Thyroid gland (tissue), 4 donors: ENCODE measurements around the gene BCKDHA. TPM values are rescaled to one million over a fixed set of nuclear protein-coding genes. Genes with fewer than 3 reads are reported as not detected.

Source experiments
- DNase-seq, 2 donors: peaks; one replicate each; pipeline ENCODE4 v3.0.0-alpha.2; 2019
- H3K27ac ChIP-seq, 3 donors: fragments of 200-600 bp; sonication (generic); 1 replicate in 2 of 3; 2 replicates in 1 of 3; pipeline ENCODE4 v1.5.1; 2016 to 2019; ENCODE audit warnings: mild to moderate bottlenecking in 1 of 3, moderate library complexity in 1 of 3
- H3K27me3 ChIP-seq: fragments of 200-600 bp; sonication (generic); one replicate; pipeline ENCODE4 v1.5.1; 2019
- H3K36me3 ChIP-seq, 2 donors: fragments of 200-600 bp; sonication (generic); one replicate each; pipeline ENCODE4 v1.5.1; 2016 to 2019
- H3K4me1 ChIP-seq, 2 donors: fragments of 200-600 bp; sonication (generic); one replicate each; pipeline ENCODE4 v1.5.1; 2017 to 2019
- H3K4me3 ChIP-seq, 3 donors: fragments of 200-600 bp; sonication (generic); replicated peaks in 1 of 3; 1 replicate in 2 of 3; 2 replicates in 1 of 3; pipeline ENCODE4 v1.5.1; 2016; ENCODE audit warnings: mild to moderate bottlenecking in 1 of 3
- H3K9me3 ChIP-seq: fragments of 200-600 bp; sonication (generic); one replicate; pipeline ENCODE4 v1.5.1; 2017
- POLR2A ChIP-seq, 2 donors: fragments of 450-650 bp; IDR thresholded peaks; one replicate each; pipeline ENCODE4 v1.6.1; 2017; ENCODE audit warnings: antibody characterized with exemption in 2 of 2, mild to moderate bottlenecking in 2 of 2, moderate library complexity in 1 of 2
- WGBS, 2 donors: methylation state at CpG; one replicate each; pipeline ENCODE4 v1.1.5; 2017; 5-methylcytosine and 5-hydroxymethylcytosine counted together
- intact Hi-C: fragments of 100-400 bp; cut with DNase I; formaldehyde crosslinking; loops from one replicate; pipeline ENCODE4 v1.15.1; 2023
- total RNA-seq, 4 donors: library from RNA; depleted of rRNA; stranded (reverse); fragments of >200 nt; gene quantifications; one replicate each; pipeline ENCODE4 v1.2.3, GENCODE V29; 2016
- TF ChIP-seq, protein P1 (sequence below), 6 experiments: fragments of 200-600 bp in 3 of 6; fragments of 450-650 bp in 3 of 6; sonication (generic) in 3 of 6; IDR thresholded peaks; one replicate each; pipeline ENCODE4 v1.5.1; 2016 to 2019; ENCODE audit warnings: antibody characterized with exemption in 6 of 6, mild to moderate bottlenecking in 2 of 6, inconsistent platforms in 1 of 6, moderate library complexity in 1 of 6

BCKDHA gene
- total RNA-seq, 4 donors from 2014 or later: 57.4 to 90.9 (median 85.6) TPM

DNA sequence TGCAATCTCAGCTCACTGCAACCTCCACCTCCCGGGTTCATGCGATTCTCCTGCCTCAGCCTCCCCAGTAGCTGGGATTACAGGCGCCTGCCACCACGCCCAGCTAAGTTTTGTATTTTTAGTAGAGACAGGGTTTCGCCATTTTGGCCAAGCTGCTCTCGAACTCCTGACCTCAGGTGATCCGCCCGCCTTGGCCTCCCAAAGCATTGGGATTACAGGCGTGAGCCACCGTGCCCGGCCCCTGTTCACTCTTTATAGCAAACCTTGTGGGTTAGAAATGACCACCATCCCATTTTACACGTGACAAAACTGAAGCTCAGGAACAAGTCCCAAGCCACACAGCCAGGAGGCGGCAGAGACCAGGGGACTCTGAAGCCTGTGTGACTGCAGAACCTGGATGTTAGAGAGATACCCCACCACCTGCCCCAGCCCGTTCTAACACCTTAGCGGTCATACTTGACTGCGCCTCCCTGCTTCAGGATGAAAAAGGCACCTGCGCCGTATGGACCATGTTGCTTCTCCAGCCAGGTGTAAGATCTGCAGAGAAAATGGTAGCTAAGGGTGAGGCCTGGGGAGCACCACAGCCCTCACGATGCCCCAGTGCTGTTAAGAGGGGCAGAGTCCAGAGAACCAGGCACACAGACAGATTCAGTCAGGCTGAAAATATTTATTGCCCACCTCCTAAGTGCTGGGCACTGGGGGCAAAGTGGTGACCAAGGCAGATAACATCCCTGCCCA is 38.5 kb downstream of the BCKDHA start:
- WGBS, 2 donors: 97 to 98% methylated on average over 19 of the region's 19 CpGs
- TF ChIP-seq, protein P1, sequence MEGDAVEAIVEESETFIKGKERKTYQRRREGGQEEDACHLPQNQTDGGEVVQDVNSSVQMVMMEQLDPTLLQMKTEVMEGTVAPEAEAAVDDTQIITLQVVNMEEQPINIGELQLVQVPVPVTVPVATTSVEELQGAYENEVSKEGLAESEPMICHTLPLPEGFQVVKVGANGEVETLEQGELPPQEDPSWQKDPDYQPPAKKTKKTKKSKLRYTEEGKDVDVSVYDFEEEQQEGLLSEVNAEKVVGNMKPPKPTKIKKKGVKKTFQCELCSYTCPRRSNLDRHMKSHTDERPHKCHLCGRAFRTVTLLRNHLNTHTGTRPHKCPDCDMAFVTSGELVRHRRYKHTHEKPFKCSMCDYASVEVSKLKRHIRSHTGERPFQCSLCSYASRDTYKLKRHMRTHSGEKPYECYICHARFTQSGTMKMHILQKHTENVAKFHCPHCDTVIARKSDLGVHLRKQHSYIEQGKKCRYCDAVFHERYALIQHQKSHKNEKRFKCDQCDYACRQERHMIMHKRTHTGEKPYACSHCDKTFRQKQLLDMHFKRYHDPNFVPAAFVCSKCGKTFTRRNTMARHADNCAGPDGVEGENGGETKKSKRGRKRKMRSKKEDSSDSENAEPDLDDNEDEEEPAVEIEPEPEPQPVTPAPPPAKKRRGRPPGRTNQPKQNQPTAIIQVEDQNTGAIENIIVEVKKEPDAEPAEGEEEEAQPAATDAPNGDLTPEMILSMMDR (IDR thresholded peaks at IDR 0.05): no peak
- TF ChIP-seq POLR2A (IDR thresholded peaks at IDR 0.05): no peak
- no peak overlapping the region for H3K27ac ChIP-seq
- H3K4me3 ChIP-seq: no peak overlapping the region
- H3K4me1 ChIP-seq: peaks cover 6 to 14% of the 10 kb centered on the region in 2 donors
- DNase-seq: no peak
- H3K36me3 ChIP-seq: peaks cover 8 to 25% of the 10 kb centered on the region in 2 donors
- H3K27me3 ChIP-seq: no peaks in the 10 kb centered on the region
- intact Hi-C loops: loop anchor here (10.0 kb wide), 1 partner anchor 231 kb away; no protein-coding TSS in a partner anchor
- no peaks in the 10 kb centered on the region for H3K9me3 ChIP-seq

DNA sequence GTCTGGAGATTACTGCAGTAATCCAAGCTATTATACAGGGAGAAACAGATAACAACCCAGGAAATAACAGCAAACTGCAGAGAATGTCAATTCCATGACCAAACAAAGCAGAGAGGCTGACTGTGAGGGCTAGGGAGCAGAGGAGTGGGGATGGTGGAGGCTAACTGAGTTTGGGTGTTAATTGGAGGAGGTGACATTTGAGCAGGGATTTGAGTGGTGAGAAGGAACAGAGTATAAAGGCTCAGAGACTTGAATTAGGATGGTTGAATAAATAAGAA is 39.0 kb downstream of the BCKDHA start:
- Histone ChIP-seq H3K27ac (no peak overlapping the region), H3K36me3 (peaks cover 8 to 20% of the 10 kb centered on the region in 2 donors), H3K4me1 (peaks cover 6 to 14% of the 10 kb centered on the region in 2 donors), H3K27me3 (no peaks in the 10 kb centered on the region), H3K9me3 (no peaks in the 10 kb centered on the region), H3K4me3 (no peak overlapping the region)
- TF ChIP-seq POLR2A (IDR thresholded peaks at IDR 0.05): no peak
- TF ChIP-seq, protein P1 (IDR thresholded peaks at IDR 0.05): no peak
- intact Hi-C loops: loop anchor here (10.0 kb wide), 1 partner anchor 232 kb away; no protein-coding TSS in a partner anchor
- no peak for DNase-seq

DNA sequence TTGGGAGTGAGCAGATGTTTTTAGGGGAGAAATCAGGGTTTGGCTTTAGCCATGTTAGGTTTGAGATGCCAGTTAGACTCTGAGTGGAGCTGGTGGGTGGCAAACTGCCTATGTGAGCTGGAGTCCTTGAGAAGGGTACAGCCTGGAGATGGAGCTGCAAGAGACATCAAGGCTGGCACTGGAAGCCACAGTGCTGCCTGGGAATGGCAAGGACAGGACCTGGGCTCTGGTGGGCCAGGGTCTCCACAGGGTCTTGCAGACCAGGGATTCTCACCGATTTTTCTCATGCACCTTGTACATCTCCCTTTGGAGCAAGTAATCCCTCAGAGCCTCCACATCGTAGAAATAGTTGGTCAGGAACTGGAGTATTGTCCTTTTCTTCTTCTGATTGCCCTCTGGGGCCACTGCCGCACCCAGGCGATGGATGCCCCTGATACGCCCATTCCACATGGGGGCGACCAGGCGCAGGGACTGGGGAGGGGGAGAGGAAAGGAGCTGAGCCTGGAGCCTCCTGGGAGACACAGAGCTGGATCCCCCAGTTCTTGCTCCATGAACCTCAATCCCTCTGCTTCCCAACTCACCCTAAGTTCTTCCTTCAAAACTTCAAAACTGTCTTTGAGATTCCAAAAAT is 40.4 kb downstream of the BCKDHA start:
- H3K27me3 ChIP-seq: no peaks in the 10 kb centered on the region
- H3K4me3 ChIP-seq: no peak overlapping the region
- DNase-seq: no peak
- WGBS, 2 donors: 89 to 94% methylated on average over 6 to 7 of the region's 7 CpGs
- TF ChIP-seq, protein P1 (IDR thresholded peaks at IDR 0.05): no peak
- TF ChIP-seq POLR2A (IDR thresholded peaks at IDR 0.05): no peak
- no peak overlapping the region for H3K27ac ChIP-seq
- H3K36me3 ChIP-seq: peaks cover 0 to 10% of the 10 kb centered on the region in 2 donors
- intact Hi-C loops: loop anchor here (10.0 kb wide), 1 partner anchor 233 kb away; no protein-coding TSS in a partner anchor
- H3K4me1 ChIP-seq: peaks cover 6 to 14% of the 10 kb centered on the region in 2 donors
- no peaks in the 10 kb centered on the region for H3K9me3 ChIP-seq

DNA sequence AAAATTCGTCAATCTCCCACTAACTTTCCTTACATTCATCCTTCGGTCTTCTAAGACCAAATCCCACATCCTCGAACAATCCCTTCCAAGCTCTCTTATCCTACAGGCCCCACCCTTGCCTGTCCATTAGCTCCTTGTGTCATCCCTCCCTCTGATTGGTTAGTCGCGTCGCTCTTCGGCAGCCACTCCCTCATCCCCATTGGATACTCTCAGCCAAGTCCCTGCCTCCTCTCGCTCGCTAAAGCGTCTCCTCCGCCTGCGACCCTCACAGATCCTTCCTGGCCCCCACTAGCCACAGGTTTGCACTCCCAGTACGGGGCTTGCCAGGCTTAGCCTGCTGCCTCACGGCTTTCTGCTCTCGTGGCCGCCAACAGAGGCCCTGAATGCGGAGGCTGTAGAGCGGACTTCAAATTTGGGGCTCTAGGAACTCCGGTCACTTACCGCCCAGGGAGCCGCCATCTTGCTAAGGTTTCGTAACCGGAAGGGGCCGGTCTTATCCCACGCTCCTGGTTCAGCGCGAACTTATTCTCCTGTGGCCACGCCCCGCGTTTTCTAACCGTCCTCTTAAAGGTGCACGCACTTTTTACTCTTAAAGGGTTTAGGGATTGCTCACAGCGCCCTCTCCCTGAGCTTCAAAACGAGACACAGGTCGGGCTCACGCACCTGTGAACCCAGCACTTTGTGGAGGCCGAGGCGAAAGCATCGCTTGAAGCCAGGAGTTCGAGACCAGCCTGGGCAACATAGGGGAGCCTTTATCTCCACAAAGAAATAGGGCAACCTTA is 42.0 kb downstream of the BCKDHA start, which contains the start of gene DMAC2:
TSS of gene DMAC2 (minus strand) at position 472 of the 782 bp plus-strand sequence. CDS start at position 459, 13 bp downstream.
- peaks cover 0 to 6% of the 10 kb centered on the region in 2 donors for H3K36me3 ChIP-seq
- no peaks in the 10 kb centered on the region for H3K27me3 ChIP-seq
- peak within 1 kb of the TSS; percentile 51 to 76 (median 64) for H3K4me3 ChIP-seq
- intact Hi-C loops: loop anchor here (10.0 kb wide), 1 partner anchor 235 kb away; no protein-coding TSS in a partner anchor
- H3K27ac ChIP-seq: peak within 1 kb of the TSS; percentile 69 to 81 (median 80)
- H3K4me1 ChIP-seq: peaks cover 6 to 14% of the 10 kb centered on the region in 2 donors
- H3K9me3 ChIP-seq: no peaks in the 10 kb centered on the region
- peak; percentile 99 for DNase-seq
- 1 to 2% methylated on average over 32 to 39 of the region's 40 CpGs for WGBS, 2 donors
- TF ChIP-seq, protein P1 (IDR thresholded peaks at IDR 0.05): peak in 5 of 6 experiments; percentile 23 to 66 (median 52)
- TF ChIP-seq POLR2A (IDR thresholded peaks at IDR 0.05): peak in 1 of 2 donors; percentile 74
